Esophagus squamous epithelium (tissue), 4 donors: ENCODE results near the gene RSU1.

Source experiments
- POLR2A ChIP-seq, 4 donors: fragments of 450-650 bp; IDR thresholded peaks; one replicate each; pipeline ENCODE4 v1.6.1; 2017; ENCODE audit warnings: antibody characterized with exemption in 4 of 4, mild to moderate bottlenecking in 4 of 4, moderate library complexity in 3 of 4
- TF ChIP-seq, protein P1 (sequence below), 6 experiments: fragments of 450-650 bp in 4 of 6; fragments of 200-600 bp in 2 of 6; sonication (generic) in 2 of 6; IDR thresholded peaks; one replicate each; pipeline ENCODE4 v1.5.1; 2016 to 2019; ENCODE audit warnings: antibody characterized with exemption in 6 of 6, mild to moderate bottlenecking in 4 of 6, moderate library complexity in 4 of 6

DNA sequence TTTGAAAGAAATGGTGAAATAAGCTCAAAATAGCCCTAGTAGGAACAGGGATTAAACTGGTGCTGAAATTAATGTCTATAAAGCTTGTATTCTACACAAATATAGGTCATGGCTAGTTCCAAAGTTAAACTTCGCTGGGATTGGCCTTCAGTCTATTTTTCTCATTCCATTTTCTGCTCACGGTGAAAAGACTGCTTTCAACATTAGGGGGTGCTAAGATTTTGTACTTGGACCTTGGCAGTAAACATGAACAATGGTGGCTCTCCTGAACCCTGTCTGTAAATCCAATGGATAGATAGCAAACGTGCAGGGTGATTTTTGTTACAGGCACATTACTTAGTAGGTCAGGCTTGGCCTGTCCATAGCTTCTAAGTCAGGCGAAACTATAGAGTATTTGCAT, 36.0 kb upstream of the RSU1 start:
- no peak for TF ChIP-seq POLR2A (IDR thresholded peaks at IDR 0.05)
- TF ChIP-seq, protein P1, sequence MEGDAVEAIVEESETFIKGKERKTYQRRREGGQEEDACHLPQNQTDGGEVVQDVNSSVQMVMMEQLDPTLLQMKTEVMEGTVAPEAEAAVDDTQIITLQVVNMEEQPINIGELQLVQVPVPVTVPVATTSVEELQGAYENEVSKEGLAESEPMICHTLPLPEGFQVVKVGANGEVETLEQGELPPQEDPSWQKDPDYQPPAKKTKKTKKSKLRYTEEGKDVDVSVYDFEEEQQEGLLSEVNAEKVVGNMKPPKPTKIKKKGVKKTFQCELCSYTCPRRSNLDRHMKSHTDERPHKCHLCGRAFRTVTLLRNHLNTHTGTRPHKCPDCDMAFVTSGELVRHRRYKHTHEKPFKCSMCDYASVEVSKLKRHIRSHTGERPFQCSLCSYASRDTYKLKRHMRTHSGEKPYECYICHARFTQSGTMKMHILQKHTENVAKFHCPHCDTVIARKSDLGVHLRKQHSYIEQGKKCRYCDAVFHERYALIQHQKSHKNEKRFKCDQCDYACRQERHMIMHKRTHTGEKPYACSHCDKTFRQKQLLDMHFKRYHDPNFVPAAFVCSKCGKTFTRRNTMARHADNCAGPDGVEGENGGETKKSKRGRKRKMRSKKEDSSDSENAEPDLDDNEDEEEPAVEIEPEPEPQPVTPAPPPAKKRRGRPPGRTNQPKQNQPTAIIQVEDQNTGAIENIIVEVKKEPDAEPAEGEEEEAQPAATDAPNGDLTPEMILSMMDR (IDR thresholded peaks at IDR 0.05): peak in 1 of 6 experiments; percentile 15
